ENCODE data around the gene GLP2R. TPM values are rescaled to one million over a fixed set of nuclear protein-coding genes. Genes with fewer than 3 reads are reported as not detected.

GLP2R gene
- total and polyA plus RNA-seq, 4 experiments from 2014 or later, result not detected

DNA sequence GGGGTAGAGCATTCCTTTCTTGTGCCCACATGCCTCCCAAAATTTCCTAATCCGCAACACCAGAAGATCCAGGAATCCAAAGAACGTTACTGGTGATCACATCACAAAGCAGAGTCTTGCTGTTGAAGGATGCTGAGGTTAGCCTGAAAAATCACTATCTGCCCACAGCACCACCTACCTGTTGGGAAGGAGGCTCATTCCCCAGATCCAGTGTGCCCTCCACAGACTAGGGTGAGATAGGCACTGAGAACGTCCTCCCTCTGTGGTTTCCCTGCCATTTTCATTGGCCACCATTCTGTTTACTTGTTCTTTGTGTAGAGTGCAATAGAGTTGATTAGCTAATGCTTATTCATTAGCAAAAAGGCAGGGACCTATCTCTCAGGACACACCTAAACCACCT, 49.0 kb downstream of the GLP2R start:
- H3K9me3 ChIP-seq (ENCODE audit: control insufficient read depth in 1 of 2, low read length in 2 of 2), result no peaks in the 10 kb centered on the region
- Mint-ChIP-seq H3K27ac (no peak overlapping the region), H3K36me3 (no peaks in the 10 kb centered on the region), H3K4me1 (no peaks in the 10 kb centered on the region), H3K9me3 (peaks cover 0 to 3% (median 0%) of the 10 kb centered on the region in 8 donors), H3K4me3 (no peak overlapping the region), H3K27me3 (peaks cover 0 to 6% of the 10 kb centered on the region in 2 donors)
- intact Hi-C loops (cut with micrococcal nuclease), result no loop called here
- no peaks in the 10 kb centered on the region for H3K36me3 ChIP-seq (ENCODE audit: insufficient read depth, low read length)
- H3K27me3 ChIP-seq (ENCODE audit: insufficient read depth, low read length), result no peaks in the 10 kb centered on the region
- H3K4me3 ChIP-seq (ENCODE audit: low read length in 2 of 2), result no peak overlapping the region
- CTCF ChIA-PET (ENCODE audit: partially characterized antibody), result no interaction called here
- DNase-seq, result no peak
- POLR2A ChIA-PET (ENCODE audit: partially characterized antibody), result no interaction called here
- H3K27ac ChIP-seq (ENCODE audit: low read depth, low read length), result no peak overlapping the region
- H3K4me1 ChIP-seq (ENCODE audit: insufficient read depth, low read length), result no peaks in the 10 kb centered on the region

DNA sequence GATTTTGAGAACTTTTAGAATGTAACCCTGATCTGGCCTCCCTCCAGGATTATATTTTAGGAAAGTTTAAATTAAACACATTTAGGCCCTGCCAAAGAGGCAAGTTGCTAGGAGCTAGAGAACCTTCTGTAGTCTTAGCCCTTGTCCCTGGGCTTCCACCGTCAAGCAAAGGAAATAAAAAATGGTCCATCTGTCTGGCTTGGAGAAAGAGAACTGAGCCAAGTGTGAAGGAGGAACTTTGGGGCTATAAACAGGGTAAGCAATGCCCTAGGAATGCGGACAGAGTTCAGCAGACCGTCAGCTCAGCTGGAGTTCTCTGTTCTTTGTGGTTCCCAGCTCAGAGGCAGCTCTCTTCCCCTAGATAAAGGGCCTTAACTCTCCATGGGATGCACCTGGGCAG, 49.7 kb downstream of the GLP2R start:
- Mint-ChIP-seq H3K27ac (no peak overlapping the region), H3K4me3 (no peak overlapping the region), H3K36me3 (no peaks in the 10 kb centered on the region), H3K9me3 (peaks cover 0 to 7% (median 2%) of the 10 kb centered on the region in 8 donors), H3K27me3 (peaks cover 0 to 6% of the 10 kb centered on the region in 2 donors), H3K4me1 (no peaks in the 10 kb centered on the region)
- no peak overlapping the region for H3K4me3 ChIP-seq (ENCODE audit: low read length in 2 of 2)
- H3K27ac ChIP-seq (ENCODE audit: low read depth, low read length), result no peak overlapping the region
- no peak for DNase-seq
- CTCF ChIA-PET (ENCODE audit: partially characterized antibody), result no interaction called here
- no peaks in the 10 kb centered on the region for H3K9me3 ChIP-seq (ENCODE audit: control insufficient read depth in 1 of 2, low read length in 2 of 2)
- H3K4me1 ChIP-seq (ENCODE audit: insufficient read depth, low read length), result no peaks in the 10 kb centered on the region
- POLR2A ChIA-PET (ENCODE audit: partially characterized antibody), result no interaction called here
- intact Hi-C loops (cut with micrococcal nuclease), result no loop called here
- no peaks in the 10 kb centered on the region for H3K27me3 ChIP-seq (ENCODE audit: insufficient read depth, low read length)
- H3K36me3 ChIP-seq (ENCODE audit: insufficient read depth, low read length), result no peaks in the 10 kb centered on the region

DNA sequence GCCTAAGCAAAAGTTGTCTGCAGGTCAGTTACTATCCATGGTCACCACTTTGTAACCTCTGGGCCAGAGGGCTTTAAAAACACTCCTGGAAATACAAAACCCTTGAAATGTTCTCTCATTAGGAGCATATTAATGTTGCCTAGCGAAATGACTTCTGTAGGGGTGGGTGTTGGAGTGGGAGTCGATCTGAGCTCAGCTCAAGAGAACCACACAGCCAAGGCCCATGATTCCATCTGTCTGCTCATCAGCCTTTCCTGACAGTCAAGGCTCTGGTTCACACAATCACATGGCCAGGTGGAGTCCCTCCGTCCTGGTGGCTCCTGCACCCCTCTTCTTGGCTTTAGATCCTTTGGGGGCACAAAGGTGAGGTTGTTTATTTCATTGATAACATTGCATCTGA, 52.6 kb downstream of the GLP2R start:
- no peaks in the 10 kb centered on the region for H3K4me1 ChIP-seq (ENCODE audit: insufficient read depth, low read length)

GRCh38 chr17:9878786-9879525, 53.2 kb downstream of the GLP2R start:
- peaks cover 4 to 5% of the 10 kb centered on the region in 2 donors for H3K9me3 ChIP-seq (ENCODE audit: control insufficient read depth in 1 of 2, low read length in 2 of 2)
- no peak overlapping the region for H3K4me3 ChIP-seq (ENCODE audit: low read length in 2 of 2)
- H3K27me3 ChIP-seq (ENCODE audit: insufficient read depth, low read length), result no peaks in the 10 kb centered on the region
- Mint-ChIP-seq H3K9me3 (peaks cover 0 to 34% (median 26%) of the 10 kb centered on the region in 8 donors), H3K36me3 (peaks cover 0 to 1% of the 10 kb centered on the region in 2 donors), H3K27me3 (peaks cover 0 to 6% of the 10 kb centered on the region in 2 donors), H3K4me3 (no peak overlapping the region), H3K27ac (no peak overlapping the region), H3K4me1 (no peaks in the 10 kb centered on the region)
- H3K27ac ChIP-seq (ENCODE audit: low read depth, low read length), result no peak overlapping the region
- intact Hi-C loops (cut with micrococcal nuclease), result no loop called here
- H3K4me1 ChIP-seq (ENCODE audit: insufficient read depth, low read length), result no peaks in the 10 kb centered on the region
- ChIA-PET POLR2A (ENCODE audit: partially characterized antibody) (no interaction called here), CTCF (ENCODE audit: partially characterized antibody) (no interaction called here)
- no peak for DNase-seq
- H3K36me3 ChIP-seq (ENCODE audit: insufficient read depth, low read length), result no peaks in the 10 kb centered on the region

More for the DNA sequence above, 52.6 kb downstream of the GLP2R start:
- peaks cover 0 to 32% (median 22%) of the 10 kb centered on the region in 8 donors for H3K9me3 Mint-ChIP-seq
- no peaks in the 10 kb centered on the region for H3K4me1 Mint-ChIP-seq
- intact Hi-C loops (cut with micrococcal nuclease), result no loop called here
- H3K4me3 ChIP-seq (ENCODE audit: low read length in 2 of 2), result no peak overlapping the region
- H3K36me3 Mint-ChIP-seq, result peaks cover 0 to 1% of the 10 kb centered on the region in 2 donors
- DNase-seq, result no peak
- no peaks in the 10 kb centered on the region for H3K36me3 ChIP-seq (ENCODE audit: insufficient read depth, low read length)
- H3K27me3 ChIP-seq (ENCODE audit: insufficient read depth, low read length), result no peaks in the 10 kb centered on the region
- no peak overlapping the region for H3K27ac ChIP-seq (ENCODE audit: low read depth, low read length)
- peaks cover 4 to 5% of the 10 kb centered on the region in 2 donors for H3K9me3 ChIP-seq (ENCODE audit: control insufficient read depth in 1 of 2, low read length in 2 of 2)
- no peak overlapping the region for H3K27ac Mint-ChIP-seq
- no peak overlapping the region for H3K4me3 Mint-ChIP-seq
- ChIA-PET CTCF (ENCODE audit: partially characterized antibody) (no interaction called here), POLR2A (ENCODE audit: partially characterized antibody) (no interaction called here)
- H3K27me3 Mint-ChIP-seq, result peaks cover 0 to 6% of the 10 kb centered on the region in 2 donors

- no peak overlapping the region for H3K27ac Mint-ChIP-seq
- no peak for DNase-seq
- Histone ChIP-seq H3K27ac (ENCODE audit: low read depth, low read length) (no peak overlapping the region), H3K9me3 (ENCODE audit: control insufficient read depth in 1 of 2, low read length in 2 of 2) (peaks cover 4 to 5% of the 10 kb centered on the region in 2 donors), H3K36me3 (ENCODE audit: insufficient read depth, low read length) (no peaks in the 10 kb centered on the region), H3K4me3 (ENCODE audit: low read length in 2 of 2) (no peak overlapping the region), H3K27me3 (ENCODE audit: insufficient read depth, low read length) (no peaks in the 10 kb centered on the region), H3K4me1 (ENCODE audit: insufficient read depth, low read length) (no peaks in the 10 kb centered on the region)
- H3K4me3 Mint-ChIP-seq, result no peak overlapping the region
- H3K4me1 Mint-ChIP-seq, result no peaks in the 10 kb centered on the region
- ChIA-PET POLR2A (ENCODE audit: partially characterized antibody) (no interaction called here), CTCF (ENCODE audit: partially characterized antibody) (no interaction called here)
- H3K9me3 Mint-ChIP-seq, result peaks cover 1 to 40% (median 28%) of the 10 kb centered on the region in 8 donors
- peaks cover 0 to 1% of the 10 kb centered on the region in 2 donors for H3K36me3 Mint-ChIP-seq
- intact Hi-C loops (cut with micrococcal nuclease), result no loop called here
- H3K27me3 Mint-ChIP-seq, result no peaks in the 10 kb centered on the region
Observed at GRCh38 chr17:9880582-9880999, 54.9 kb downstream of the GLP2R start.

GRCh38 chr17:9883451-9883850, 57.7 kb downstream of the GLP2R start:
- H3K36me3 Mint-ChIP-seq, result peaks cover 0 to 1% of the 10 kb centered on the region in 2 donors
- H3K4me3 Mint-ChIP-seq, result no peak overlapping the region
- H3K9me3 Mint-ChIP-seq, result peaks cover 2 to 40% (median 28%) of the 10 kb centered on the region in 8 donors
- Histone ChIP-seq H3K36me3 (ENCODE audit: insufficient read depth, low read length) (no peaks in the 10 kb centered on the region), H3K27me3 (ENCODE audit: insufficient read depth, low read length) (no peaks in the 10 kb centered on the region), H3K27ac (ENCODE audit: low read depth, low read length) (no peak overlapping the region), H3K9me3 (ENCODE audit: control insufficient read depth in 1 of 2, low read length in 2 of 2) (peaks cover 4 to 5% of the 10 kb centered on the region in 2 donors), H3K4me3 (ENCODE audit: low read length in 2 of 2) (no peak overlapping the region), H3K4me1 (ENCODE audit: insufficient read depth, low read length) (no peaks in the 10 kb centered on the region)
- H3K27ac Mint-ChIP-seq, result no peak overlapping the region
- POLR2A ChIA-PET (ENCODE audit: partially characterized antibody), result no interaction called here
- H3K4me1 Mint-ChIP-seq, result no peaks in the 10 kb centered on the region
- intact Hi-C loops (cut with micrococcal nuclease), result no loop called here
- H3K27me3 Mint-ChIP-seq, result peaks cover 0 to 3% of the 10 kb centered on the region in 2 donors
- CTCF ChIA-PET (ENCODE audit: partially characterized antibody), result no interaction called here
- DNase-seq, result no peak

DNA sequence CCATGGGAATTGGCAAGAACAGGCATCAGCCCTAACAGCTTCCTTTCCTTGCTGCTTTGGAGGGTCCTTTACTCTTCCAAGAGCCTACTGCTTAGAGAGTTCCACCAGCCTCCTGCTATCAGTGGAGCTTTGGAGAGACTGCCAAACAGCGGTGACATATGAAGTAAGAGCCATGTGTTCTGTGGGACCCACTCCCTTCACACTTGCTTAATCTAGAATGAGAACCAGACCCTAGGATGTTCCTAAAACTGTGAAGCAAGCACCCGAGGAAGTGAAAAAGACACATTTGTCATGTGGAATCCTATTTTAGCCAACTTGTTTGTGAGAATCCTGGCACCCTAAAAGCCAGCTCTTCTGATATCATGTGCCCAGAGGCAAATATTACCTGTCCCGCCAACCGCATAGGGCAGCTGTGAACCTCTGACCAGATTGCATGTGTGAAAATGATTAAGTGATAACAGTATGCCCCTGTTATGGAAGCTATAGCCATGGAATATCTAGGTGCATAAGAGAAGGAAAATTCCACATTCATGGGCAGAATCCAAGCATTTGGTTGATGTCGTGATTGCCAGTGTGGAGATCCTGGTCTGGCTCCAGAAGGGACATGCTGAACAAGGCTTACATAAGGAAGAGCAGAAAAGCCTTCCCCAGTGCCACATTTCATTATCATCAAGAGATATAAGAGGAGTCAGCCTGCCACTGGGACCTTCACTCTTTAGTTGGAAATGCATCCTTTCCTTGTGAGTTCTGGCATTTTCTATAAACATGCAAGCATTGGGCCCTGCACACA, 60.6 kb downstream of the GLP2R start:
- H3K27me3 Mint-ChIP-seq, result peaks cover 0 to 3% of the 10 kb centered on the region in 2 donors
- Histone ChIP-seq H3K36me3 (ENCODE audit: insufficient read depth, low read length) (no peaks in the 10 kb centered on the region), H3K27ac (ENCODE audit: low read depth, low read length) (no peak overlapping the region), H3K27me3 (ENCODE audit: insufficient read depth, low read length) (no peaks in the 10 kb centered on the region), H3K9me3 (ENCODE audit: control insufficient read depth in 1 of 2, low read length in 2 of 2) (peaks cover 4 to 5% of the 10 kb centered on the region in 2 donors), H3K4me1 (ENCODE audit: insufficient read depth, low read length) (no peaks in the 10 kb centered on the region), H3K4me3 (ENCODE audit: low read length in 2 of 2) (no peak overlapping the region)
- POLR2A ChIA-PET (ENCODE audit: partially characterized antibody), result no interaction called here
- no peak for DNase-seq
- H3K27ac Mint-ChIP-seq, result no peak overlapping the region
- intact Hi-C loops (cut with micrococcal nuclease), result no loop called here
- peaks cover 0 to 1% of the 10 kb centered on the region in 2 donors for H3K36me3 Mint-ChIP-seq
- CTCF ChIA-PET (ENCODE audit: partially characterized antibody), result no interaction called here
- H3K4me1 Mint-ChIP-seq, result no peaks in the 10 kb centered on the region
- H3K4me3 Mint-ChIP-seq, result no peak overlapping the region
- peaks cover 2 to 35% (median 25%) of the 10 kb centered on the region in 8 donors for H3K9me3 Mint-ChIP-seq

Measured in CD4-positive, alpha-beta memory T cell (primary cell).